Stimulated activated CD4-positive, alpha-beta T cell treated with anti-CD3 and anti-CD28 coated beads, Interleukin-4, amount 100 ng/mL, for 24 hours (primary cell): ENCODE measurements around the gene GPR85.

Experiments
- DNase-seq: peaks from one replicate; pipeline ENCODE4 v3.0.0-alpha.2; 2020

The GPR85 gene, protein sequence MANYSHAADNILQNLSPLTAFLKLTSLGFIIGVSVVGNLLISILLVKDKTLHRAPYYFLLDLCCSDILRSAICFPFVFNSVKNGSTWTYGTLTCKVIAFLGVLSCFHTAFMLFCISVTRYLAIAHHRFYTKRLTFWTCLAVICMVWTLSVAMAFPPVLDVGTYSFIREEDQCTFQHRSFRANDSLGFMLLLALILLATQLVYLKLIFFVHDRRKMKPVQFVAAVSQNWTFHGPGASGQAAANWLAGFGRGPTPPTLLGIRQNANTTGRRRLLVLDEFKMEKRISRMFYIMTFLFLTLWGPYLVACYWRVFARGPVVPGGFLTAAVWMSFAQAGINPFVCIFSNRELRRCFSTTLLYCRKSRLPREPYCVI

GRCh38 chr7:113086431-113086888, at the start of gene GPR85:
Gene GPR85 (minus strand): TSS chr7:113086827. CDS start chr7:113084721, 2,106 bp downstream.
- peak; percentile 18 for DNase-seq

GRCh38 chr7:113134025-113134424, 47.4 kb upstream of the GPR85 start:
- no peak for DNase-seq

GRCh38 chr7:113131367-113131766, 44.7 kb upstream of the GPR85 start:
- no peak for DNase-seq

DNA sequence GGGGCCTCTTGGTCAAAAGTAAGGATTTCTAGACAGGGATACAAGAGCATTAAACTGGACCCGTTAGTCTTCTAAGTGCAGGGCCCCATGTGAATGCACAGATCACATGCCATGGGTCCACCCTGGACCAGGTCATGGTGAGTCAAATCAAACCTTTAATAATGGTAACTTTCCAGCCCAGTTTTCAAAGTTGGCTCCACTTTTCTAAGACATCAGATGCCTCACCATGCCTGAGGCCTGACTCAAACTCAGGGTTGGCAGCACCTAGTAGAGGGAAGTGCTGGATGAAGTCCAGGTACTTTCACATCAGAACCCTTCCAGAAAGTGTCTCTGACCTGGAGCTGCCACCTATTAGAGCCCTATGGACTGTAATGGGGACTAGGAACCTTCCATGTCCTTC, 41.4 kb upstream of the GPR85 start:
- no peak for DNase-seq

- no peak for DNase-seq
Observed at GRCh38 chr7:113125728-113126127, 39.1 kb upstream of the GPR85 start.

DNA sequence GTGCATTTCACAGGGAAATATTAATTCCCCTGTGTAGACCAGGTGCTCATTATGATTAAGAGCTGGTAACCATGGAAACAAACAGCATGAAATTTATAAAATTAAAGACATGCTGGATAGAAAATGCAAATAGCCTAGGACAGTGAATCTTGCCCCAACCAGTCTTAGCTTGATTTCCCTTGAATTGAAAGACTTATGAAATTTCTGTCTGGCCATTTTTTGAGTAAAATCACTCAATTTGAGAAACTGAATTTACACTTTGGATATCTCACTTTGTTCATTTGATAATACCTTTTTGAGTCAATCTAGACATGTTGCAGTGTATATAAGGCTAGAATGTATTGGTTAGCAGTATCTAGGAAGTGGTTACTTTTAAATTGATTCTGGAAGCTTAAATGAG, 36.1 kb upstream of the GPR85 start:
- DNase-seq: no peak

GRCh38 chr7:113120647-113121046, 34.0 kb upstream of the GPR85 start:
- no peak for DNase-seq

- no peak for DNase-seq
Observed at GRCh38 chr7:113119429-113119828, 32.8 kb upstream of the GPR85 start.

- DNase-seq: peak; percentile 91
Observed at GRCh38 chr7:113118074-113118959, 31.7 kb upstream of the GPR85 start, which contains the start of gene SMIM30. Gene SMIM30 (minus strand): TSS chr7:113118554. CDS start chr7:113117578, 976 bp downstream.

- peak; percentile 4 for DNase-seq
Observed at GRCh38 chr7:113117374-113117774, 30.7 kb upstream of the GPR85 start.

DNA sequence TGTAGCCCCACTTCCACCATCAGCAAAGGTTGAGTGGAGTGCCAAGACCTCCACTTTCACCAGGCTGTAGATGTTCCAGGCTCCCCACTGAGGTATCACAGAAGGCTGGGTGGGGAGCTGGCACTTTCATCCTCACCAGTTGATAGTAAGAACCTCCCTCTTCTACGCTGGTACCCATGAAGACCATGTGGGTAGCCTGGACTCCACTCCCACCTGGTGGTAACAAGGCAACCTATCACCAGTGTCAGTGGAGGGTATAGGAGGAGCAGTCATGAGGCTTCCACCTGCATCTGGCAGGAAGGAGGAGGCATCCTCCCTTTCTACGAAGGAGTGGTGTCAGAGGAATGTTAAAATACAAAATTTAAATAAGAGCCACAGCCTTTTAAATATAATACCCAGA, 27.3 kb upstream of the GPR85 start:
- DNase-seq: no peak

DNA sequence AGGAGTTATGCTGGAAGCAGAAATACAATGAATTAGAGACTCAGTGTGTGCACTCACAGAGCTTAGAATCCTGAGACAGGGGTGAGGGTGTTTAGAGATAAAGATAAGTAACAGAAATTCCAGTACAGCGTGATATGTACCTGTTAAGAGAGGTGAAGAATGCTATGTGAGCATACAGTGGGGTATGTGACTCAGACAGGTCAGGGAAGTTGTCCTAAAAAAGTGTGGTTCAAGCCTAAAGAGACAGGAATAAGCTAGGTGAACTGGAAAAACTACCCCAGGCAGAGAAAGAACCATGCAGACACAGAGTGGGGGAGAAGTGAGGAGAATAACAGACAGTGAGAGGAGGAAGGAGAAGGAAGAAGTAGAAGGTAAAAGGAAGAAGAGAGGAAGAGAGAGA, 23.1 kb upstream of the GPR85 start:
- no peak for DNase-seq

GRCh38 chr7:113100121-113100603, 13.5 kb upstream of the GPR85 start:
- no peak for DNase-seq

DNA sequence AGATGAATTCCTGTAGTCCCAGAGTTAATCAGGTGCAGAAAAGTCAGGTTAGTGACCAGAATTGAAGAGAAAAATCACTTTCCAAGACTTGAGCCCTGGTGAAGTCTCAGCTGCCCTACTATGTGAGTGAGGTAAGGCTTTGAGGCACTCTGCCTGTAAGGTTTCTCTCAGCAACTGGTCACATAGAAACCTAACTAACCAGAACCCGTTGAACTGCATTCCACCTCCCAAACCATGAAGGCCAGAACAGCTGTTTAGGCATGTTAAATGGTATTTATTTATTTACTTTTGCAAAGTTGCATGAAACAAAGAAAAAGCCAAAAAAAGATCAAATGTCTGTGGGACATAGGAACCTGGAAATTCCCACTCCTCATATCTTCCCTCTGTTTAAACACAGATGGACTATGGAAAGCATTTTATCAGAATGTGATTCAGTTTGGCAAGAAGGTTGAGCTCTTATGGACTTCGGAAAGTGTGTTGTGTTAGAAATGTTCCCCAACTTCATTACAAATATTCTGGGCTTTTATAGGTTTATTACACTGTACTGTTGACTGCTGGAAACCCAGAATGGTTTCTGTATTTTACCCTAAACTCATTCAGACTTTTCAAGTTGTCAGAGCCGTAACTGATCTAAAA, 12.8 kb upstream of the GPR85 start:
- no peak for DNase-seq

GRCh38 chr7:113094517-113095249, 8.1 kb upstream of the GPR85 start:
- DNase-seq: no peak

DNA sequence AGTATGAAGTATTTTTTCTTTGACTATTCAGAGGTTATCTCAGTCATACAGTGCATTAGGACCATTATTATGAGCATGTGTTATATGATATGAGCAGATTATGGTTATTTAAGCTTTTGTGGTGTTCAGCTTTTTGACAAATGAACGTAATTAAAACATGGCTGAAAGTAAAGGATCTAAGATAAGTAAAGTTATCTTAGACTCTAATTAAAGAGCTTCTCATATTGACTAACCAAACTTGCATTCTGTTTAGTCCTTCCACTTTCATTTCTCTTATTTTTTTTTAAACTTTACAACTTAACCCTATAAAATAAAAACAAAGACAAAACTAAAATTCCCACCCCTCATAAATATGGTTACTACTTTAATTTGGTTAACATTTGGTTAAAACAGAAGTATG, 6.9 kb upstream of the GPR85 start:
- DNase-seq: no peak

DNA sequence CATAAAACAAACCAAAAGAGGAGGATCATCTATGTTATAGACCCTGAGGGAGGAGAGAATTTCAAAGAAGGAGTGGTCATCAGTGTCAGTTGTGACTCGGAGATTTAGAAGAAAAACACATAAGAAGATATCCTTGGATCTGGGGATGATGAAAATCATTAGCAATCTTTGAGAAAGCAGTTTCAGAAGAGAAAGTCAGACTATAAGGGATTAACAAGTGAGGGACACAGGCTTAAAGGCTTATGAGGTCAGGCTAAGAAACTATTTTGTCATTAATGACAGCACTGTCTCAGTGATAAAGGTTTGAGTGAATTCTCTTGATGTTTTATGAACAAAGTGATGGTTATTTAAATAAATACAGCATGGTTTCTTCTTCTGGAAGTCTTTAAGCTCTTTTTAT, 6.1 kb upstream of the GPR85 start:
- DNase-seq: no peak

GRCh38 chr7:113087071-113087998, 708 bp upstream of the GPR85 start:
- DNase-seq: no peak

- no peak for DNase-seq
Observed at GRCh38 chr7:113085781-113086390, 741 bp downstream of the GPR85 start.

DNA sequence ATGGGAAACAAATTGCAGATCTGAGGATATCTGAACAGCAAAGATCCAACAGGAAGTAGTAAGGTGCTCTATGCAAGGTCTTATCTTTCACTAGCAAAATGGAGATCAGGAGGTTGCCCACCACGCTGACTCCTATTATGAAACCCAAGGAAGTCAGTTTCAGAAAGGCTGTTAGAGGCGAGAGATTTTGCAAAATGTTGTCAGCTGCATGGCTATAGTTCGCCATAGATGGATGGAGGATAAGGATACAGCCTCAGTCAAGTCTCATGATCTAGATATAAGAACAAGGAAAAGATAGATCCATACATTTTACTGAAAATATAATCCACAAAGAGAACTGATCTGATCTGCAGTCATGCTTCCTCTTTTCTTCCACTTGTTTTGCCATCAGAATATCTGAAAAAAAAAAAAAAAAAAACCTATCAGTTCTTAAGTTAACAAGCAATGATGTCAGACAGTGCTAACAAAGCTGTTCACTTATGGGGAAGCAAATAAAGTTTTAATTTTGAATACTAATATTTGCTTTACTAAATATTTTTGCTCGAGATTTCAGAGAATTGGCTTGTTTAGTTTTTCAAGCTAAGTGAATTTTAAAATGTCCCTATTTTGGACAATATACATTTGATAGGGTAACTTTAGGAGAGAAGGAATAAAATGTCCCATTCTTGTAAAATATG, 2.0 kb downstream of the GPR85 start:
- no peak for DNase-seq
